HuH-7 (cell line): ENCODE data around the gene SCN1B.
"Not testable (repeated sequence)": the region's sequence is repeated elsewhere in the genome, so short reads cannot be mapped to it uniquely, and the experiment has no call there.

Experiments
- DNase-seq: peaks from one replicate; pipeline ENCODE4 v3.0.0; 2011; ENCODE audit warnings: low spot score

SCN1B gene

DNA sequence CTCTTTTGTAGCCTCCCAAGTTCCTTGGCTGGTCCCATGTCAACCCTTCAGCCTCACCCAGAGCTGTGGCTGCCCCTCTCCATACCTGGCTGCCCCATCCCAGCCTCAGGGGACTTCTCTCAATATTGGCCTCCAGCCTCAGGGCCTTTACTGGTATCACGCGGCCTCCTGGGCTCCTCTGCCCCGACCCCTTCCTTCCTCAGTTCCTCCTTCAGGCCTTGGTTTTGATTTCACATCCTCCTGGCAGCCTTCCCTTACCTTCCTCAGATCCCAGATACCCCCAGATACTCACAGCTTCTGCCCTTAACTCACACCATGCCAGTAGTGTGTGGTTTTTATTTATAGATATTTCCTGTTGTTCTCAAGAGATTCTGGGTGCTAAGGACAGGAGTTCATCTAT, 12.8 kb upstream of the SCN1B start:
- no peak for DNase-seq

DNA sequence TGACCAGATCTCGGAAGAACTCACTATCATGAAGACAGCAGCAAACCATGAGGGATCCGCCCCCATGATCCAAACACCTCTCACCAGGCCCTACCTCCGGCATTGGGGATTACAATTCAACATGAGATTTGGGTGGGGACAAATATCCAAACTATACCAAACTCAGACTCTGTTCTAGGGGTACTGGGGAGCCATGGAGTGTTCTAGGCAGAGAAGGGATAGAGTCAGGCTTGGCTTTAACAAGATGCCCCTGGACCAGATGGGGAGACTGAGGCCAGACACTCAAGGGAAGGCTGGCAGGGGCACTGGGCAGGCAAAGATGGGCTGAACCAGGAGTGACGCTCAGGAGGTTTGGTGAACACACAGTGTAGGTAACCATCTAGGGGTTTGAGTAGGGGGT, 11.9 kb upstream of the SCN1B start:
- DNase-seq, result no peak

DNA sequence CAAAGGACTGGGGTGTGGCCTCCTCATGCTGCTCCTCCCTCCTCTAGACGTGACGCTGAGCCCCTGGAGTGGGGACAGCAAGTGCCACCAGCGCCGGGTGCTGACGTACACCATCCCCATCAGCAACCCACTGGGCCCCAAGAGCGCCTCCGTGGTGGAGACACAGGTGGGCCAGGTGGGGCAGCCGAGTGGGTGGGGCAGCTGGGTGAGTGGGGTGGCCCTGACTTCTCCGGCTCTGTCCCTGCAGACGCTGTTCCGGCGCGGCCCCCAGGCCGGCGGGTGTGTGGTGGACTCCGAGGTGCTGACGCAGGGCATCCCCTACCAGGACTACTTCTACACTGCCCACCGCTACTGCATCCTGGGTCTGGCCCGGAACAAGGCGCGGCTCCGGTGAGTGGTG, 11.1 kb upstream of the SCN1B start:
- no peak for DNase-seq

DNA sequence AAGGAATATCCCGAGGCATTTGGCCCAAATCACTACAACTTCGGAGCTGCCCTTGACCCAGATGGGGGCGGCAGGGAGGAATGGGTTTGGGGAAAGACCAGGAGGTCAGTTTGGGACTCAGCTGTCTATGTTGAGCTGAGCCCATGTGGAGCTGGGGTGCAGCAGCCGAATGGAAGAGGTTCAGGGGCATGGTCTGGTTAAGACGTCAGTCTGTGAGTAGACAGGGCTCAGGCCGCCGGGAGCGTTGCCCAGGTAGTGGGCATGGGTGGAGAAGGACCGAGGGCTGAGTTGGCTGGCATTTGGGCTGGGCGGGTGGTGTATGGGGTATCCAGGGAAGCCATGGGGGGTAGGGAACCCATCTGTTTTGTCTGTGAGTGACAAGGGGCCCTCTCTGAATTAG, 9.3 kb upstream of the SCN1B start:
- no peak for DNase-seq

DNA sequence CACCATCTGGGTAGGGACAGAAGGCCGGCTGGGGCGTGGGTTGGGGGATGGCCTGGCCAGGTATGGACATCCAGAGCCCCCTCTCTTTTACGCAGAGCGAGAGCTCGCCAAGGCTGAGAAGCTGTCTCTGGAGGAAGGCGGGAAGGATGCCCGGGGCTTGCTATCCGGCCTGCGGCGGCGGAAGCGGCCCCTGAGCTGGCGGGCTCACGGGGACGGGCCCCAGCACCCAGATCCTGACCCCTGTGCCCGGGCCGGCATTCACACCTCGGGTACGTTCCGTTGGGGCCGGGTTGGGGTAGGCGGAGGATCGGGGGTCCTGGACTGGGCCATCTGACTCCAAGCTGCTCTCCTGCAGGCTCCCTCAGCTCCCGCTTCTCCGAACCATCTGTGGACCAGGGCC, 8.7 kb upstream of the SCN1B start:
- no peak for DNase-seq

DNA sequence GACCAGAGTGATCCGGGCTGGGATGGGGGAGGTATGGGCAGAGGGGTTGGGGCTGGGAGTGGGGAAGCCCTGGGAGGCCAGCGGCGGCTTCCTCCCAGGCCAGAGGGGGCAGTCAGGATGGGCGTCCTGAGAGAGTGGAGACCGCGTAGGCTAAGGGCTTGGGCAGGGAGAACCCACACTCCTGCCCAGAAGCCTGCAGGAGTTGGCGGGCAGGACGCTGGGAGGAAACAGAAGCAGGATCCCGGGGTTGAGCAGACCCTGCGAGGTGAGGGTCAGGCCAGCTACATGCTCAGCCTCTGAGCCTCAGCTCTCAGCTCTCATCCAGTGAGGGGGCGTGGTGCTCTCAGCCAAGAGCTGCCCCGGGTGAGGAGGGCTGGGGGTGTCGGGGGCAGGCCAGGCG, 7.8 kb upstream of the SCN1B start:
- DNase-seq, result no peak

DNA sequence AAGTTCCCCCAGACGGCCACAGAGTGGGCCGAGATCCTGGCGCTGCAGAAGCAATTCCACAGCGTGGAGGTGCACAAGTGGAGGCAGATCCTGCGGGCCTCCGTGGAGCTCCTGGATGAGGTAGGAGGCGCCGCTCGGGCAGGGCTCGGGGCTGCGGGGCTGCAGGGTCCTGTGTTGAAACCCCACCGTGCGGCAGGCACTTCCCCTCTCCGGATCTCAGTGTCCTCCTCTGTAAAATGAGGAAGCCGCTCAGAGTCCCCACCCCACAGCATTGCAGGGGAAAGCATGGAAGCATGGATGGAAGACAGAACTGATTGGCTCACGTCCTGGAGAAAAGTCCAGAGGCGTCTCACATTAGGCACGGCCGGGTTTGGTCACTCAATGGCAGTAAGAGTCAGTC, 6.8 kb upstream of the SCN1B start:
- DNase-seq, result no peak

DNA sequence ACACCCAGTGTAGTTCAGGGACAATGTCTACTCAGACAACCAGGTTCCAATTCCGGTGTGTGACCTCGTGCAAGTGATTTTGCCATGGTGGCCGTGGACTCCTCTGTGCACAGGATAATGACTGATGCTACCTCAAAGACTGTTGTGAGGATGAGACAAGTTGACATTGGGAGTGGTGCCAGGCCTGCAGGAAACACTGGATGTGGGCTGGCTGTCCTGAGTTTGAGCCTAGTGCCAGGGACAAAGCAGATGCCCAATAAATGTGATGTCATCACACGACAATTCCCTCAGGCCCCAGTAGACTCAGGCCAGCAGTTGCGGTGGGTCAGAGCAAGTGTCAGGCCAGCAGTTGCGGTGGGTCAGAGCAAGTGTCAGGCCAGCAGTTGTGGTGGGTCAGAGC, 6.2 kb upstream of the SCN1B start:
- no peak for DNase-seq

DNA sequence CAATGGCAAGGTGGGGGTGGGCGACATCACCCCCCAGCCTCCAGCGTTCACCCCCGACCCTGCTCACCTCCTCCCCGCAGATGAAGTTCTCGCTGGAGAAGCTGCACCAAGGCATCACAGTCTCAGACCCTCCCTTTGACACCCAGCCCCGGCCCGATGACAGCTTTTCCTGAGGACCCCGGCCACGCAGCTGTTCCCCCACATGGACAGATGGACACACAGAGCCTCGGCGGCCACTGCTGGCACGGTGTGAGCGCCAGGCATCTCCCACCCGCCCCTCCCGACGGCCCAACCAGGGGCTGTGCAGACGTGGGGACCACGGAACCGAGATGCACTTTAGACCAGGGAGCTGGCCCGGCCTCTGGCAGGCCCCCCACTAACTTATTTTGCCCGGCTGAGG, 4.3 kb upstream of the SCN1B start:
- DNase-seq, result no peak

DNA sequence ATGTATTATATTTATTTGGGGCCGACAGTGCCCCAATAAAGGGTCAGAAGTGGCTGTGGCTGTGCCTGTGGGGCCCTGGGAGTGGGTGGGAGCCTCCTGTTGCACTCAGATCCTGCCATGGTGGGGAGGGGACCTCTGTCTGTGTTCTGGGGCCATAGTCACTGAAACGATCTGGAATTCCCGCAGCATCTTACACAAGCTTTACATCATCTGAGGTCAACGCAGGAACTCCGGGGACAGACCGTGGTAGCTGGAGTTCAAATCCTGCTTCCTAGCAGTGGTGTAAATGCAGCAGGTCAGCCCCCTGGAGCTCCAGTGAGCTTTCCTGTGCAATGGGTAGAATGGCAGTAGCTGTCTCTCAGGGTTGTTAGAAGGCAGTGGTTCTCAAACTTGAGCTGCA, 3.9 kb upstream of the SCN1B start:
- no peak for DNase-seq

DNA sequence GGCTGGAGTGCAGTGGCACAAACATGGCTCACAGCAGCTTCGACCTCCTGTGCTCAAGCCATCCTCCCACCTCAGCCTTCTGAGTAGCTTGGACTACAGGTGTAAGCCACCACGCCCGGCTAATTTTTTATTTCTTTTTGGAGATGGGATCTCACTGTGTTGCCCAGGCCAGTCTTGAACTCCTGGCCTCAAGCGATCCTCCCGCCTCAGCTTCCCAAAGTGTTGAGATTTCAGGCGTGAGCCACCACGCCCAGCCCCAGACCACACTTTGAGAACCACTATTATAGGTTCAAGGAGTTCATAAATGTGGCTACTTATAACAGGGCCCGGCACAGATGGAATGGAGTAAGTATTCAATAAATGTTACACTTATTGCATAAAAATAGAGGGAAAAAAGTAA, 3.3 kb upstream of the SCN1B start:
- DNase-seq, result no peak

DNA sequence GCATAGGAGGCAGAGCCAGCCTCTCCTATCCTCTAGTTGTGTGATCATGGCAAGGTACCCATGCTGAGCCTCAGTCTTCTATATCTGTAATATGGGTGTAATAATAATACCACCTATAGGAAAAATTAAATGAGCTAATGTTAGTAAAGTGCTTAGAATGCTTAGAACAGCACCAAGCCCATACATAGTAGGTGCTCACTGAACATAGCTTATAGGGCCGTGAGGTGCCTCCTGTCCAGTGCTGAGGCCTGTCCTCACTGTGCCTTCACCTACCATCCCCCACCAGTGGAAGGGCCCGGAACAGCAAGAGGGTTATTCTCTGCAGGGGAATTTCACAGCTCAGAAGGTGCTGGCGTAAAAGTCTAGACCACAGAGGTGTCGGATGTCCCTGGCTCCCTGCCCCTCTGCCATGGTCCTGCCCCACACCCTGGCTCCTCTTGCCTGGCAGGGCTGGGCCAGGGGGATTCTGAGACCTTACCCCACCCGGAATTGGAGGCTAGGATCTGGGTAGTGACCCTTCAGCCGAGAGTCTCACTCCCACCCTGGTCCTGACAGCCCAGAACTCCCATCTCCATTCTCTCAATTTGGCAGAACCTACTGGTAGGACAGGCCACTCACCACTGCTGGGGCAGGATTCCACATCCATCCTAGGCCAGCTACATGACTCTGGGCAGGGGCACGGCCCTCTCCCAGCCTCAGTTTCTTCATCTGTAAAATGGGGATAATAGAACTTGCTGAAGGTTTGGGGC, 2.2 kb upstream of the SCN1B start:
- DNase-seq, result no peak

DNA sequence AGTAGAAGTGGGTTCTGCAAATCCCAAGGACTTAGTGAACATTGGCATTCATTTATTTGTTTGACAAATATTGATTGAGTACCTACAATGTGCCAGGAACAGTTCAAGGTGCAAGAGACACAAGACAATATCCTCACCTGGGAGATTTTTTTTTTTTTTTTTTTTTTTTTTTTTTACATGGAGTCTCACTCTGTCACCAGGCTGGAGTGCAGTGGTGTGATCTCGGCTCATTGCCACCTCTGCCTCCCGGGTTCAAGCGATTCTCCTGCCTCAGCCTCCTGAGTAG, 1.7 kb upstream of the SCN1B start:
- not testable (repeated sequence) for DNase-seq

DNA sequence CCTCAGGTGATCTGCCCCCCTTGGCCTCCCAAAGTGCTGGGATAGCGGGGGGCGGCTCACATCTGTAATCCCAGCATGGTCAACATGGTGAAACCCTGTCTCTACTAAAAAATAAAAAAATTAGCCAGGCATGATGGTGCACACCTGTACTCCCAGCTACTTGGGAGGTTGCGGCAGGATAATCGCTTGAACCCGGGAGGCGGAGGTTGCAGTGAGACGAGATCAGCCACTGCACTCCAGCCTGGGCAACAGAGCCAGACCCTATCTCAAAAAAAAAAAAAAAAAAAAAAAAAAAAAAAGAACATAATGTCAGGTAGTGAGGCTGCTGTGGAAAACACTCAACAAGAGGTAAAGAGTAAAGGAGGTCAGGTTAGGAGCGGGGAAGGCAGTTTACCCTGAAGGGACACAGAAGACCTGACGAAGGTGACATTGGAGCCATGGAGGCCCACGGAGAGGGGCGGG, 964 bp upstream of the SCN1B start:
- DNase-seq, result not testable (repeated sequence)

DNA sequence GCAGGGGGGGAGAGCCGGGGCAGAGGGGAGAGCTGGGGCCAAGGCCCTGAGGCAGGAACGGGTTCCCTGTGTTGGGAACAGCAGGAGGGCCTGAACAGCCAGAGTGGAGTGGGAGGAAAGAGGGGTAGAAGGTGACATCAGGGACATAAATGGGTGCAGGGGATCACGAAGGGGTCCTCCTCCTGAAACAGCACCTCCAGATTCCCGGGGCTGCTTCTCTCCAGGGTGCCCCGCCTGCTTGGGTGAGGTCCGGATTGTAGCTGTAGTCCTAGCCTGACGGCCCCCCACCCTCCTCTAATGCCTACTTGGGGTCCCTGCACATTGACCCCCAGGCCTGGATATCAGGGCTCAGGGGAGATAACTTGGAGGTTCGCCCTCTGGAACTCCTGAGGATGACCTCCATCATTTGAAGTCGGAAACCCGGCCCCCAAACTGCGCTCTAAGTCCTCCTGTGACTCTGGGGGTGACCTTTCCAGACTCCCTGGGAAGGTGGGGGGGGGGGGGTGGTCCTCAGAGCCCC, 473 bp upstream of the SCN1B start:
- DNase-seq, result peak; percentile 71

DNA sequence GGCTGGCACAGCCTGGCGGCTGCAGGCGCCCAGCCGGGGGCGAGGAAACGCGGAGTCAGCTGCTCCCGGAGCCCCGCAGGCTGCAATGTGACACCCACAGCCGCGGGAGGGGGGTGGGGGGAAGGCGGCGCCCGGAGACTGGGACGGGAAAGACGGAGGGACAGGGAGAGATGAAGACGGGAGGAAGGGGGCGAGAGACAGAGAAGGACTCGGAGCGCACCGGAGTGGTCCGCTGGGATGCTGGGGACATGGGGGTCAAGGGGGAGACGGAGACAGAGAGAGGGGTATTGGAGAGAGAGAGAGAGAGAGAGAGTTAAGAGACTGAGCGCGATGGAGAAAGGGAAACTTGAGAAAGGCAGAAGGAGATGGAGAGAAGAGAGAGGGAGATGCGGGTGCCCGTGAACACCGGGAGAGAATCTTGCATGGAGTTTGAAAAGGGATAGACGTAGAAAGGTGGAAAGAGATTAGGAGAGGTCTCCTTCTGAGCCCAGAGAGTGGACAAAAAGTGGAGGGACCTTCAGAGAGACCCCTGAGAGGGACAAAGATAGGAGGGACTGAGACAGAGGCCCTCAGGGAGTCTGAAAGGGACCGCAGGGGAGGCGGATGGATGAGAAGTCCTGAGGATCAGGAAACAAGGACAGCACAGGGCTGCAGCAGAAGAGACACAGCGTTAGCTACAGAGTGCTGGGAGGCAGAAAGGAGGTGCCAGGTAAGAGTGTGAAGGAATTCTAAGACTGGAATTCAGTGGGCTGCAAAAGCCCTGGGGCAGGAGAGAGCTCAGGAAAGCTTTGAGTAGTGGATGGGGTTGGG, 1.0 kb downstream of the SCN1B start:
- peak; percentile 55 for DNase-seq

DNA sequence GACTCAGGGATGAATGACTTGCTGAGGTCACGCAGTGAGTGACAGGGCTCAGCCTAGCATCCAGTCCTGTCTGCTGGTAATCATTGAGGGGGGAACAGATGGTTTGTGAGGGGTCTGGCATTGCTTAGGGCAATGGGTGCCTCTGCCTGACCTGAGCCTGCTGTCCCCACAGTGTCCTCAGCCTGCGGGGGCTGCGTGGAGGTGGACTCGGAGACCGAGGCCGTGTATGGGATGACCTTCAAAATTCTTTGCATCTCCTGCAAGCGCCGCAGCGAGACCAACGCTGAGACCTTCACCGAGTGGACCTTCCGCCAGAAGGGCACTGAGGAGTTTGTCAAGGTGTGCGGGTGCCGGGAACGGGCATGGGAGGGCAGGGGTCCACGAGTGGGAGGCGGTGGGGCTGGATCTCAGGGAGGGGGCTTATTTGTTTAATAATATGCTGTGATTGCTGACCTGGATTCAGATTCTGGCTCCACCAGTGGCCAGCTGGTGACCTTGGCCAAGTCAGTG, 2.1 kb downstream of the SCN1B start:
- no peak for DNase-seq

DNA sequence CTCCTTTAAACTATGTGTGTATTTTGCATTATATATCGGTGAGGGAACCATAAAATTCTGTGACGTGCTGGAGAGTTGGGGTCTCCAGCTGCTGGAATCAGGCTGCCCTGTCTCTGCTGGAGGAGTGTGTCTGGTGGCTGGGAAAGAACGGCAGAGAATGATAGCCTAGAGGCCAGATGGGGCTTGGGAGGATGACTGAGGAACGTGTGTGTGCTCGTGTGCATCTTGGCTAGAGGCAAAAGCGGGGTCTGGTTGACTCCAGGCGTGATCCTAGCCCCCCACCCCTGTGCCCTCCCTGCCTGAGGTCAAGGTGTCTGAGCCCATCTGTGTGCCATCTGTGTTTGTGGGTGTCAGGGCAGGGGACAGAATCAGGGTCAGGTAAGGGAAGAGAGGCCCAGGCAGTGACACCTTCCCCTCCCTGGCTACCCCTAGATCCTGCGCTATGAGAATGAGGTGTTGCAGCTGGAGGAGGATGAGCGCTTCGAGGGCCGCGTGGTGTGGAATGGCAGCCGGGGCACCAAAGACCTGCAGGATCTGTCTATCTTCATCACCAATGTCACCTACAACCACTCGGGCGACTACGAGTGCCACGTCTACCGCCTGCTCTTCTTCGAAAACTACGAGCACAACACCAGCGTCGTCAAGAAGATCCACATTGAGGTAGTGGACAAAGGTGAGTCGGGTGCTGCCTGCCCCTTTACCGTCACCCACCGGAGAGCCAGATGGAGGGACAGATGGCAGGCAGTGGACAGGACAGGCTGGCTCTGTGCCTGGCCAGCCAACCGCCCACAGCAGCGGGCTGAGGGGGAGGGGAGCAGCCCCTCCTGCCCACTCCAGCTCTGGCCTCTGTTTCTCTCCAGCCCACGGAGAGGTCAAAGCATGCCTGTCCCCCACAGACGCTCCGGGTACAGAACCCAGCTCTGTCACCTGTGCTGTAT, 3.1 kb downstream of the SCN1B start:
- no peak for DNase-seq

DNA sequence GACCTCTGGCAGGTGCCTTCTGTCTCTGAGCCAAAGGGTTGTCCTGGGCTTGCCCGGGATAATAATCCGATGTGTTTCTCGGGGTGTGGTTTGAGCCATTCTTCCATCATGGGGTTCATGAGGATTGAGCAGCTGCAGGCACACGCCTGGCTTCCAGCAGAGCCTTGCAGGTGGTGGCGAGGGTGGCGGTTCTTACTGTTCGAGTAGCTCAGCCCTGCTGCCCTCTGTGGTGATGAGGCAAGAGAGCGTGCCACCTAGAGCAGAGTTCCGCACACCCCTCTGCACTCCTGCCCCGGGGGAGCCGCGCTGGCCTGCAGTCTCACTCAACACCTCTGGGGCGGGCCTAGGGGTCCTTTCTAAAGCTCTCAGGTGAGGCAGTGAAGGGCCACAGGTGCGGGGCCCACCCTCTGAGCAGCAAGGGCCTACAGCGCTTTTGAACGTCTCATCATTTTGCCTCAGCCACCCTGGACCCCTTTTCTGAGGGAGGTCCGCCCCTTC, 3.8 kb downstream of the SCN1B start:
- DNase-seq, result no peak

DNA sequence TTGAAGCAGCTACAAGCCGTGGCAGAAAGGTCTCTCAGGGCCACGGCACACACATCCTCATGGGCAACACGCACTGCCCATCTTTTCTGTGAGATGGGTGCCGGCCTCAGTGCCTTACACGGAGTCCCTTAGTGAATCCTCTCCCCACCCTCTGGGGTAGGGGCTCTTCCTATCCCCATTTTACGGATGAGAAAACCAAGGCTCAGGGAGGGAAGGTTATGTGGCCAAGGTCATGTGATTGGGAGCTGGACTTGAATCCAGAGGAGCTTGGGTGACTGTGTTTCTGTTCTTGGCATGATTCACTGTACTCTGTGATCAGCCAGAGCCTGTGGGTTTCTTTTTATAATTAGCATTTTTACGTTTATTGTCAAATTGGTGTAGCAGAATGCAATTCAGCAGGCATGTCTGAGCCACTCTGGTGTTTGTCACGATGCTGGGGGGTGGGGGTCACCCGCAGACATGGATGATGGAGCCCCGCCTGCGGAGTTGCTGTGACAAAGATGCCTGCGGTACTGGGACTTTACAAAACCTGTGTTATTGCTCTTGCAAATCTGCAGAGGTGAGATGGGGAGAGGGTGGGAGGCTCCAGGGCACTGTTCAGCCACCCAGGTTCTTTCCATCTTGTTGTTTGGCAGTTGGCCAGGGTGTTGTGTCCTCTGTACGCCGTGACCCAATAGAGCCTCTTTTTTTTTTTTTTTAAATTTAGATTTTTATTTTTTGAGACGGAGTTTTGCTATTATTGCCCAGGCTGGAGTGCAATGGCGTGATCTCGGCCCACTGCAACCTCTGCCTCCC, 4.5 kb downstream of the SCN1B start:
- no peak for DNase-seq
